HPDE6-E6E7 (cell line): Measurements from ENCODE around the gene ACAA1.
A peak's percentile ranks its signal among the peaks of the same experiment; 100 is the strongest.

Experiments used
- DNase-seq: peaks from one replicate; pipeline ENCODE4 v3.0.0; 2011; ENCODE audit warnings: missing footprints; ENCODE audit errors: extremely low spot score

Gene ACAA1

DNA sequence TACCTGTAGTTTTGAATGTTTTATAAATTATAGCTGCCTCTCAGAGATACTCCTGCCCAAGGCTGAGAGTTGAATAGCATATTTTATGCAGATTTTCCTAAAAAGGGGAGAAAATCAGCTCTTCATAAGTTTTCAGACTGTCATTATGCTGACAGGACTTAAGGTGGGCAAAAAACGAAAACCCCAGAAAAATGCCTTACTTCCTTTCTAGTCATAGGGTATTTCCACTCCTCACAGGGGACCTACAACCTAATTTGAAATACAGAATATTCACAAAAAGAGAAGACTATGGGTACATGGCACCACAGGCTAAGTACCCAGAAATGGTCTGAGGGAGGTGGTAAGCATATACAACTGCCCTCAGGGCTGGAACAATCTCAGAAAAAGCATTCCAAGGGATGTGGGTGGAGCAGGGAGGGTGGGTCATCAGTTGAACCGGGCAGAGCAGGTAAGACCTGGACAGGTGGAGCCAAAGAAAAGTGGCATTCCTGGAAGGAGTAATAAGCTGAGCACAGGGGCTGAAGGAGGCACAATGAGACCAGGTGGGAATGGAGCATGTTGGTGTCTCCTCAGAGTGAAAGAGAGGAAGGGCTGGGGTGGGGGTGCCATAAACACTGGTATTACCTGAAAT is 17.8 kb upstream of the ACAA1 start:
- DNase-seq = peak; percentile 27

DNA sequence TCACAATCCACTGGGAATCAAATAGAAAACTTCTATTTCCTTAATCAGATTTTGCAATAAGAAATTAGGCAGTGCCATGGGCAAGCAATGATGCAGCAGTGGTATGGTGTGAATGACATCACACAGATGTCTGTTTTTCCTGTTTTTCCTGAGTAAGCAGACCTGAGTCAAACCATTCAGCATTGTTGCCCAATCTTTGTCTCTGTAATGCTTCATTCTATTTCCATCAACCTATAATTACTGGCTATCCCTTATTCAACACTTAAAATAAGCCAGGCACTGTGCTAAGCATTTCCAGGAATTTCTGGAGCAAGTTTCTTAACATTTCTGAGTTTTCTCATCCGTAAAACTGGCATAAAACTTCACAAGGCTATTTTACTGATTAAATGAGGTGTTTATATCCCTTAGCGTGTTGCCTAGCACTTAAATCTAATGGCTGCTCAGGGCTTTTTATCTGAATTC is 17.1 kb upstream of the ACAA1 start:
- peak; percentile 41 for DNase-seq

DNA sequence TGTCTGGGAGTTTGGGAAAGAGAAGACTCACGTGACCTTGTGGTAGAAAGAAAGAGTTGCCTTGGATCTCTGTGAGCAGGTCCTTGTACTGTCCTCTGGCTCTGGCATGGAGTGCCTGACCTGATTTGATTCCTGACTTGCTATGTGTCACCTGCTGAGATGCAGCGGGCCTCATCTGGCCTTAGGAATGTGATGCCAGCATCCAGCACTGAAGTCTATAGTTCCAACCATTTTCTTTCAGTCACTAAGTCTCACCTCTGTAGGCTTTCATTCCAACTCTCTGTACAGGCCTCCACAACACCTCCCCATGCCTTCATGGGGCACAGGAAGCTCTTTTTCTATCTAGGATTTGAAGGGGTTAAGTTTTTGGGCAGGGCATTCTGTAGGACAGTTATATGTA is 16.3 kb upstream of the ACAA1 start:
- DNase-seq = no peak

DNA sequence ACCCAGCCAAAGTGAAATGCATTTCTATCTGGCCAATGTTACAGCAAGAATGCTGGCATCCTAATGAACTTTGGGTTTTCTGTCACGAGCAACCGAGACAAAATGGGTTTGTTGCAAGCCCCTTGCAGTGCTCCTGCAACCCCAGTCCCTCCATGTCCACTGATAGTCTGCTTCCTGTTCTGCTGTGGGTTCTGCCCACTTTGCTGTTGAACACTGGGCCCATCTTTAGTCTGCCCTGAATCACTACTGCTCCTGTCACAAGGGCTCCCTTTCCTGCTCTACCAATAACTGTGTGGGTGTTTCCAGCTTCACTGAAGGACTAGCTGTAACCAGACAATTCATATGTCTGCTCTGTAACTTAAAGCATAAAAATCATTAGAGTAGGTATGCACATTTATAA is 15.7 kb upstream of the ACAA1 start:
- no peak for DNase-seq

DNA sequence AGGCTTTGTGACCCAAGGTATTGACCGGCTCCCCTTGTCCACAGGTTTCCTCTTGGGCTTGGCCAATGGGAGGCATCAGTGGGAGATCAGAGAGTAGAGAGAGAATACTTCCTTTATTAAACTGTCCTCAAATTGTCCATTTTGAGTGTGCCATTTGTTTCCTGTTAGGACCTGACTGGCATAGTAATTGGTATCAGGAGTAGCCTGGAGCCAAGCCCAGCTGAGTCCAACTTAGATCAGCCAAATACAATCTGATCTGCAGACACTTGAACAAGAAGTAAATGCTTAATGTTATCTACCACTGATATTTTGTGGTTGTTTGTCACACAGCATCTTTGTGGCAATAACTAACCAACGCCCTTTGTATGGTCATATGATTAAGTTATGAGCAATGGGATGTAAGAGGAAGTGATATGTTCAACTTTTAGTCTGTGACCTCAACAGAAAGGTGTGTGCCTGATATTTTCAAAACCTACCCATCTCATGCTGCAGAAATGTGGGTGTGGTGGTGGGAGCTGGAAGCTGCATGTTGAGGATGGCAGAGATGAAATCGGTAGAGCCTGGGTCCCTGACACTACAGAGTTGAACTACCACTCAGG is 14.8 kb upstream of the ACAA1 start:
- DNase-seq = no peak

DNA sequence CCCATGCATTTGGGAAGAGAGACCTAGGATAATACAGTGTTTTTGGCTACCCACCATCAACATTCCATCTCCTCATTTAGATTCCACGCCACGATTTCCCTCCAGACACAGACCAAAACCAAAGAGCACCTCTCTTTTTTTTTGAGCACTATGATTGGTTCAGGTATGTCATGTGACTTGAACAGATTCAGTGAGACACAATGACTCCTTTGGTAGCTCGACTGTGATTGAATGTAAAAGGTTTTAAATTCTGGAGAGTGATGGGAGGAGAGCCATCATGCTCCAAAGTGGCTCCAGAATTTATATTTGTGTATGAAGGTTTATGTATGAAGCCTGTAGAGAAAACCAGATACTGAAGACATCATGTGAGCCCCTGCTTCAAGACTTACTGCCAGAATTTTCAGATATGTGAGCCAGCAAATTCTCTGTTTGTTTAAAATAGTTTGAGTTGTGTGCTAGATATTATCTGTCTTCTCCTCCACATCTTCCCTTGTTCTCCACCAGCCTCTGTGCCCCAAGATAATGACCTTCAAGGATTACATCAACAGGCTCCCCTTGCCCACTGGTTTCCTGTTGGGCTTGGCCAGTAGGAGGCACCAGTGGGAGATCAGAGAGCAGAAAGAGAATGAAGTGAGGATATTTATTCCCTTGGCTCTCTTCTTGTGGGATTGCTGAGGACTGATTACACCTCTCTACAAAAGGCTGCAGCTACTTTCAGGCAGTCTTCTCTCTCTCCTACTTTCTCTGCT is 14.0 kb upstream of the ACAA1 start:
- DNase-seq = no peak

DNA sequence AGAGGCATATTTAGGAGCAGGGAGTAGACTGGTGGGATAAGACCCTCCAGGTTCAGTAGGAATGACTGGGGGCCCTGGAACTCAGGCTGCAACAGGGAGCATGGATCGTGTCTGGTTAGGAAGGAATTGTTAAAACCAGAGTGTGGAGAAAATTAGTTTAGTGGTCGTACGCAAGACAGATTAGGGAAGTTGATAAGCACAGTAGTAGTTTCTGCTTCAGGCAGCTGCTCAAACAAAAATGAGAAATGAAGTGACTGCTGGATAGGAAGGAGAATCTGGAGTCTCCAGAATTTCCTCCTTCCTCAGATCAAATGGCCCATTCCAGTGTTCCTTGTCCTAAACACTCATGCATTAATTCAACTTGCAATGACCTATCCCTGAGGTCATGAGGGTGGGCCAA is 12.8 kb upstream of the ACAA1 start:
- DNase-seq = no peak

DNA sequence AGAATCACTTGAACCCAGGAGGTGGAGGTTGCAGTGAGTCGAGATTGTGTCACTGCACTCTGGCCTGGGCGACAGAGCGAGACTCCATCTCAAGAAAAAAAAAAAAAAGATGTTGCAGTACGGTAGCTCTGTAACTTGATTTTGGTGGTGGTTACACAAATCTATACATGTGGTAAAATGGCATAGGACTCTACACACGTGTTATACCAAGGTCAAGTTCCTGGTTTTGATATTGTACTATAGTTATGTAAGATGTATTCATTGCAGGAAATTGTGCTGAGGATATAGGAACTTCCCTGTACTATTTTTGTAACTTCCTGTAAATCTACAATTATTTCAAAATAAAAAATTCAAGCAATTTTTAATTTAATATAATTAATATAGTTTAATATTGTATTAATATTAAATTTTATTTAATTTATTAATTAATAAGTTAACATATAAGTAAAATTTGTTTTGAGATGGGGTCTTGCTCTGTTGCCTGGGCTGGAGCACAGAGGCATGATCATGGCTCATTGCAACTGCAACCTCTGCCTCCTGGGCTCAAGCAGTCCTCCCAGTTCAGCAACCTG is 11.5 kb upstream of the ACAA1 start:
- DNase-seq = no peak

DNA sequence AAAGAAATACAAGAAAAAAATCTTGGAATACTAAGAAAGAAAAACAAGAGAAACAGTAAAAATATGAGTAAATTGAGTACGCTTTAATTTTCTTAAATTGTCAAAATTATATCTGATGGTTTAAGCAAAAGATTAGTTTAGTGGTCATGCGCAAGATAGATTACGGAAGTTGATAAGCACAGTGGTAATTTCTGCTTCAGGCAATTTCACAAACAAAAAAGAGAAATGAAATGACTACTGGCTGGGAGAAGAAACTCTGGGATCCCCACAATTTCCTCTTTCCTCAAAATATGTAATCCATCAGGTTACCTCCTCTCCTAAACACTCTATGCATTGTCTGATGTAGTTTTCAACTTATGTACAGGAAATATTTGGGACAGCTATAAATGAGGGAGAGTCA is 10.5 kb upstream of the ACAA1 start:
- DNase-seq = no peak

DNA sequence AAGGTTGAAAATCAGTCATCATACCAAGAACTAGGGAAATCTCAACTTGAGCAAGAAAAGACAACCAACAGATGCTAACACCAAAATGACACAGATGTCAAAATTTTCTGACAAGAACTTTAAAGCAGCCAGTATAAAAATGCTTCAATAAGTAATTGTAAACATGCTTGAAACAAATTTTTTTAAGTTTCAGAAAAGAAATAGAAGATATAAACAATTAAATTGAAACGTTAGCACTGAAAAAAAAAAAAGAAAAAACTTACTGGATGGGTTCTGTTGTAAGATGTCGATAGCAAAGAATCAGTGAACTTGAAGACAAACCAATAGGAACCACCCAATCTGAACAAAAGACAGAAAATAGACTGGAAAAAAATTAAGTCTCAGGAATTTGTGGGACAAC is 9.6 kb upstream of the ACAA1 start:
- DNase-seq = no peak

DNA sequence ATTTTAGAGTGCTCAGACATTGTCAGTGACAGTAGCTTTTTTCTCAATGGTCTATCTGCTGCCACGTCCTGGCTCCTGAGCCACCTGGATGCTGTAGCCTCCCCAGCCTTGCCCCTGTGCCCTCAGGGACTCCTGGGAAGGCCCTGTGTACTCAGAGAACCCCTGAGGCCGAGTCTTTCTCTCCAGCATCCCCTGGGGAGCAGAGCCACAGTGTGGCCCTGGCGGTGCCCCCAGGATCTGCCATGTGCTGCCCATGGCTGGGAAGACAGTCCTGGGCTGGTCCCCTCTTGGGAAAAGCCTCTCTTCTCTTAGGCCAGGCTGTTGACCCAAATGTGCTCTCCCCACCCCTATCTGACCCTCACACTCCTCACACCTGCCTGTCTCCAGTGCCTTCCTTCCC is 6.6 kb upstream of the ACAA1 start:
- DNase-seq = no peak

DNA sequence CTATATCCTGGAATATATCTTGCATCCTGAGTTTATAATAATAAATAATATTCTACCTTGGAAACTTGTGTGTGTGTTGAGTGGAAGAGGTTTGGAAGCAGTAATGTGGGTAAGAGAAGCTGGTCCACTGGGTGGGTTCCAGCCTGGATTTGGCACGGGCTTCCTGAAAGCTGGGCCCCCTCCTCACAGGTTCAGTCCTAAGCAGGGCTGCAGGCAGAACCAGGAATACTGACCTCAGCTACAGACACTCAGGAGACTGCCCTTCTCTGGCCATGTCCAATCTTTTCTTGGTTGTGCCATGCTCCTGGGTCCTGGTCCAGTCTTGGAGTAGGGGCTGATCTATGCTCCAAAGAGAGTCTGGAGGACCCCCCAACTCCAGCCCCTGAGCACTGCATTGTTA is 6.0 kb upstream of the ACAA1 start:
- DNase-seq = no peak

DNA sequence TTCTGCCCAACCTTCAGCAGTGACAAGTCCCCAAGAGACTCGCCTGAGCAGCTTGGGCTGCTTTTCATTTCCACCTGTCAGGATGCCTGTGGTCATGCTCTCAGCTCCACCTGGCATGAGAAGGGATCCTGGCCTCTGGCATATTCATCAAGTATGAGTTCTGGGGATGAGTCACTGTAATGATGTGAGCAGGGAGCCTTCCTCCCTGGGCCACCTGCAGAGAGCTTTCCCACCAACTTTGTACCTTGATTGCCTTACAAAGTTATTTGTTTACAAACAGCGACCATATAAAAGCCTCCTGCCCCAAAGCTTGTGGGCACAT is 5.0 kb upstream of the ACAA1 start:
- DNase-seq = no peak

DNA sequence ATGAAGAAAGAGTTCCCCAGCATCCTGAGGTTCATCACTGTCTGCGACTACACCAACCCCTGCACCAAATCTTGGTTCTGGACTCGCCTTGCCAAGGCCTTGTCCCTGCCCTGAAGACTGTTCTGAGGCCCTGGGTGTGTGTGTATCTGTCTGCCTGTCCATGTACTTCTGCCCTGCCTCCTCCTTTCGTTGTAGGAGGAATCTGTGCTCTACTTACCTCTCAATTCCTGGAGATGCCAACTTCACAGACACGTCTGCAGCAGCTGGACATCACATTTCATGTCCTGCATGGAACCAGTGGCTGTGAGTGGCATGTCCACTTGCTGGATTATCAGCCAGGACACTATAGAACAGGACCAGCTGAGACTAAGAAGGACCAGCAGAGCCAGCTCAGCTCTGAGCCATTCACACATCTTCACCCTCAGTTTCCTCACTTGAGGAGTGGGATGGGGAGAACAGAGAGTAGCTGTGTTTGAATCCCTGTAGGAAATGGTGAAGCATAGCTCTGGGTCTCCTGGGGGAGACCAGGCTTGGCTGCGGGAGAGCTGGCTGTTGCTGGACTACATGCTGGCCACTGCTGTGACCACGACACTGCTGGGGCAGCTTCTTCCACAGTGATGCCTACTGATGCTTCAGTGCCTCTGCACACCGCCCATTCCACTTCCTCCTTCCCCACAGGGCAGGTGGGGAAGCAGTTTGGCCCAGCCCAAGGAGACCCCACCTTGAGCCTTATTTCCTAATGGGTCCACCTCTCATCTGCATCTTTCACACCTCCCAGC is 4.4 kb upstream of the ACAA1 start:
- no peak for DNase-seq

DNA sequence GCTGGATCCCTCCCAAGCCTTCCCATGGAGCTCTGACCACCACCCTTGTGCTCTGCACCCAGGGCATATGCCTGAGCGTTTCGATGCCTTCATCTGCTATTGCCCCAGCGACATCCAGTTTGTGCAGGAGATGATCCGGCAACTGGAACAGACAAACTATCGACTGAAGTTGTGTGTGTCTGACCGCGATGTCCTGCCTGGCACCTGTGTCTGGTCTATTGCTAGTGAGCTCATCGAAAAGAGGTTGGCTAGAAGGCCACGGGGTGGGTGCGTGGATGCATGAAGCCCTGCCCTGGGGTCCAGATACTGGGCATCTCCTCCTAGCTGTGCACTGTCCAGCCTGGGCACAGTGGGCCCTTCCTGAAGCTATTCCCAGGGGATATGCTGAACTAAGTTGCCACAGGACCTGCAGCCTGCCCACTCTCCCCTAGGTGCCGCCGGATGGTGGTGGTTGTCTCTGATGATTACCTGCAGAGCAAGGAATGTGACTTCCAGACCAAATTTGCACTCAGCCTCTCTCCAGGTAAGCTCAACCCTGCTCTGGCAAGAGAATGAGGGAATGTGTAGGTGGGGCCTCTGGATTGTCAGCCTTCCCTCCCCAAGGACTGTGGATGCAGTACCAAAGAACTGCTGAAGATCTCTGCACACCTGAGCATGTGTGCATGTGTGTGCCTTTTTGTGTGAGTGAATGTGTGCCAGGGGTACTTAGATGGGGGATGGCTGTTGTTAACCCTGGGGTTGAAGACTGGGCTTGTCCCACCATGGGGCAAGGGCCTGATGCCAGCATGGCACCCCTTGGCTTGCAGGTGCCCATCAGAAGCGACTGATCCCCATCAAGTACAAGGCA is 3.6 kb upstream of the ACAA1 start:
- no peak for DNase-seq

DNA sequence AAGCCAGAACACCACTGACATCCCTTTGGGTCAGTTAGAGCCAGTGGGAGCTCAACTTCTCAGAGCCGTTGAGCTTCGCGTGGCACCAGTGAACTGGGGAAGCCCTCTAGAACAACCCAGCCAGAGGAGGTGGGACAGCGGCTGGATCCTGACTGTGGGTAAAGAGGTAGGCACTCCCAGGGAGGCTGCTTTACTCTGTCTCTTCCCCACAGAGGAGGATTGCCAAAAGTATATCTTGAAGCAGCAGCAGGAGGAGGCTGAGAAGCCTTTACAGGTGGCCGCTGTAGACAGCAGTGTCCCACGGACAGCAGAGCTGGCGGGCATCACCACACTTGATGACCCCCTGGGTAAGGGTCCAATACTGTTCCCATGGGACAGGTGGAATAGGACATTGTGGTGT is 2.7 kb upstream of the ACAA1 start:
- DNase-seq = no peak

DNA sequence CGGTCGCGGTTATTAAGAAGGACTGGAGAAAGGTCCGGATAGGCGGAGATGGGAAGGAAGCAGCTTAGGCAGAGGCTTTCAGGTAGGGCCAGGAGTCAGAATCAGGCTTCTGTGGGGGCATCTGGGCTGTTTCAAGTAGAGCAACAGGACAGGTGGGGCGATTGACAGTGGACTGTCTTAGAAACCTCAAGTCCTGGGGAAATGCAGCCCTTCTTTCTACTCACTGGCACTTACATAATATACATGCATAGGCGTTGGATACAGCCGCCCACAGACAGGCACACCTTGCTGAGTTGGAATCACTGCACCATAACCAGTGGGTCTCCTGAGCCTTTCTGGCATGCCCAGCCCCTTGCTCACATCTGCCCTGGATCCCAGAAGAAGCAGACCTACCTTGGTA is 2.3 kb upstream of the ACAA1 start:
- DNase-seq = no peak

DNA sequence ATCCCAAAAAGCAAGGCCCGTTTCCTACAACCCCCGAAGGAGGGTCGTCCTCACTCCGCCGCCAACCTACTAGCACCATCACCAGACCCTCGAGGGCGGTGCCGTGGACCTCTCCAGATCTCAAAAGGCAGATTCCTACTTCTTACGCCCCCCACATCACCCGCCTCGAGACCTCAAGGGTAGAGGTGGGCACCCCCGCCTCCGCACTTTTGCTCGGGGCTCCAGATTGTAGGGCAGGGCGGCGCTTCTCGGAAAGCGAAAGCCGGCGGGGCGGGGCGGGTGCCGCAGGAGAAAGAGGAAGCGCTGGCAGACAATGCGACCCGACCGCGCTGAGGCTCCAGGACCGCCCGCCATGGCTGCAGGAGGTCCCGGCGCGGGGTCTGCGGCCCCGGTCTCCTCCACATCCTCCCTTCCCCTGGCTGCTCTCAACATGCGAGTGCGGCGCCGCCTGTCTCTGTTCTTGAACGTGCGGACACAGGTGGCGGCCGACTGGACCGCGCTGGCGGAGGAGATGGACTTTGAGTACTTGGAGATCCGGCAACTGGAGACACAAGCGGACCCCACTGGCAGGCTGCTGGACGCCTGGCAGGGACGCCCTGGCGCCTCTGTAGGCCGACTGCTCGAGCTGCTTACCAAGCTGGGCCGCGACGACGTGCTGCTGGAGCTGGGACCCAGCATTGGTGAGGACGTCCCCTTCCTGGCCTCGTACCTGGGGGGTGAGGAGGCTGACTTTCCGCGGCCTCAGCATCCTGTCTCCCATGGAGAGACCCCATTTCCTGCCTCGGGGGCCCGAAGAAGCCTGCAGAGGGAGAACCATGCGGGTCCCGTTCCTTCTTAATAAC is 1.6 kb upstream of the ACAA1 start, which contains the start of gene MYD88:
MYD88 (plus strand) TSS at position 313 of the 842 bp plus-strand sequence; CDS start at position 353, 40 bp downstream.
- no peak for DNase-seq

DNA sequence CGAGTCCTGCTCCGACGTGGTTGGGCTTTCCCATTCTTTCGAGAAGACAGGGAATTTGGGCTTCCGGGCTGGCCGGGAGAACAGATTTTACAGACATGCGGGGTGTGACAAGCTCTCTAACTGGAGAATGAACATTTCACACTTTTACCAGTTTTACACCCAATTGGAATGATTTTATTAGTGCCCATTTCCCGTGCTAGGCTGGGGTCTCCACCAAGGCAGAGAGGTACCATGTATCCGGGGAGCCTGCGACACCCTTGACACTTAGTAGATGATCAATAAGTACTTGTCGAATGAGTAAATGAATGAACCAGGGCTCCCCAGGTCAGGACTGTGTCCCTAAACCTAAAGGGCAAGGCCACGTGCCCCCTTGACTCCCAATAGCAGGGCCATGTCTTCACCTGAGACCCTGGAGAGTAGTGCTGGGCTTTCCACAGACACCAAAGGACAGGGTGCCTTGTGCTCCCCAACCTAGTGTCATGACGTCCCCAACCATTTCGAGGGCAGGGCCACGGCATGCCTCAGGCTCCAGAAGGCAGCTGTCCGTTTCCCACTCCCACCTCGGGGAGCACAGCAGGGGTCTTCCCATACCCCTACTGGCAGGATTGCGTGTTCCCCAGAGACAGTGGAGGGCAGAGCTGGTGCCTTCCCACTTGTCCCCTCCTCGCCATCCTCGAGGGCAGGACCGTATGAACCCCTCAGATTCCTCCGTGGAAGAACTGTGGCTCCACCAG is 855 bp upstream of the ACAA1 start:
- no peak for DNase-seq

DNA sequence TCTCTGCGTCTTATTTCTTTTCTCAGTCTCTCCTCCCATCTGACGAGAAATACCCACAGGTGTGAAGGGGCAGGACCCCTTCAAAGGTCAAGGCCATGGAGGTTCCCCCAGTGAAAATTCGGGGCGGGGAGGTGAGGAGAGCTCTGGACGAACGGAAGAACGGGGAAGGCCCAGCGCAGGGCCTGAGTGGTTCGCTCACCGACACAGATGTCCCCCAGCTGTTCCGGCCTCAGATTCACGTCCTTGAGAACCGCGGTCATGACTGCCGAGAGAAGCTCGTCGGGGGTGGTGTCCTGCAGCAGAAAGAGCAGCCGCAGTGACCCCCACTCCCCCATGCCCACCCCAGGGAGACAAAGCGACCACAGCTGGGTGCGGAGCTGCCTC is 542 bp downstream of the ACAA1 start:
- DNase-seq = no peak
